Activated T-helper 1 cell treated with anti-CD3 and anti-CD28 coated beads, Interleukin-12 subunit alpha, Interleukin-12 subunit beta, Interleukin-2, Interleukin-4 antibody, amounts not matched to agents 30 ng/mL and 10 ng/mL and 1 ng/mL, durations not matched to agents 14 hours and 24 hours and 36 hours (primary cell): ENCODE data around the gene GNG4. TPM values are rescaled to one million over a fixed set of nuclear protein-coding genes. Genes with fewer than 3 reads are reported as not detected.

Experiments
- DNase-seq: peaks from one replicate; pipeline ENCODE4 v3.0.0; 2021; ENCODE audit warnings: low spot score
- H3K27ac Mint-ChIP-seq: one replicate; pipeline ENCODE4 v1.8.0; 2021; ENCODE audit warnings: mild to moderate bottlenecking, mixed read lengths
- H3K27me3 Mint-ChIP-seq: one replicate; pipeline ENCODE4 v1.8.0; 2022; ENCODE audit warnings: mild to moderate bottlenecking, moderate library complexity, mixed read lengths; ENCODE audit not compliant: insufficient read depth
- H3K36me3 Mint-ChIP-seq: one replicate; pipeline ENCODE4 v1.8.0; 2021; ENCODE audit warnings: low read depth, mixed read lengths
- H3K4me1 Mint-ChIP-seq: one replicate; pipeline ENCODE4 v1.8.0; 2021; ENCODE audit warnings: low read depth, mixed read lengths
- H3K4me3 Mint-ChIP-seq: one replicate; pipeline ENCODE4 v1.8.0; 2021; ENCODE audit warnings: mild to moderate bottlenecking, moderate library complexity, mixed read lengths
- H3K9me3 Mint-ChIP-seq: one replicate; pipeline ENCODE4 v1.8.0; 2021; ENCODE audit warnings: mixed read lengths
- intact Hi-C: fragments of 100-400 bp; cut with micrococcal nuclease; formaldehyde crosslinking; loops from one replicate; pipeline ENCODE4 v1.15.1; 2024
- total RNA-seq: library from RNA; stranded (reverse); gene quantifications from 2 replicates; pipeline ENCODE4 v1.2.3, GENCODE V29; 2022

The GNG4 gene
- total RNA-seq, 1 donor from 2014 or later = 103 TPM

GRCh38 chr1:235500971-235501540 lies 148.5 kb downstream of the GNG4 start:
- Mint-ChIP-seq H3K27me3 (peaks cover 5% of the 10 kb centered on the region), H3K4me1 (peaks cover 43% of the 10 kb centered on the region), H3K9me3 (no peaks in the 10 kb centered on the region), H3K27ac (no peak overlapping the region), H3K4me3 (no peak overlapping the region), H3K36me3 (peaks cover 8% of the 10 kb centered on the region)
- DNase-seq = no peak
- intact Hi-C loops = loop anchor here (5.0 to 10.0 kb wide), 6 partner anchors 134 to 1024 kb away; partner anchors contain the start of genes LGALS8, LYST, NID1 and TBCE

Other genes starting within 250 kb of the GNG4 start
- gene B3GALNT2, start 145.3 kb downstream of the GNG4 start, total RNA-seq = 18.5 and 20.3 TPM in 2 replicates
- 144 and 145 TPM in 2 replicates for gene LYST, start 217.1 kb upstream of the GNG4 start, total RNA-seq